ENCODE data around the gene UBE2L6.
A peak's percentile ranks its signal among the peaks of the same experiment; 100 is the strongest.
"Not testable (repeated sequence)": the region's sequence is repeated elsewhere in the genome, so short reads cannot be mapped to it uniquely, and the experiment has no call there.

The UBE2L6 gene

GRCh38 chr11:57566905-57567514 lies 462 bp downstream of the UBE2L6 start:
- DNase-seq (ENCODE audit: low read depth, low spot score), result no peak

DNA sequence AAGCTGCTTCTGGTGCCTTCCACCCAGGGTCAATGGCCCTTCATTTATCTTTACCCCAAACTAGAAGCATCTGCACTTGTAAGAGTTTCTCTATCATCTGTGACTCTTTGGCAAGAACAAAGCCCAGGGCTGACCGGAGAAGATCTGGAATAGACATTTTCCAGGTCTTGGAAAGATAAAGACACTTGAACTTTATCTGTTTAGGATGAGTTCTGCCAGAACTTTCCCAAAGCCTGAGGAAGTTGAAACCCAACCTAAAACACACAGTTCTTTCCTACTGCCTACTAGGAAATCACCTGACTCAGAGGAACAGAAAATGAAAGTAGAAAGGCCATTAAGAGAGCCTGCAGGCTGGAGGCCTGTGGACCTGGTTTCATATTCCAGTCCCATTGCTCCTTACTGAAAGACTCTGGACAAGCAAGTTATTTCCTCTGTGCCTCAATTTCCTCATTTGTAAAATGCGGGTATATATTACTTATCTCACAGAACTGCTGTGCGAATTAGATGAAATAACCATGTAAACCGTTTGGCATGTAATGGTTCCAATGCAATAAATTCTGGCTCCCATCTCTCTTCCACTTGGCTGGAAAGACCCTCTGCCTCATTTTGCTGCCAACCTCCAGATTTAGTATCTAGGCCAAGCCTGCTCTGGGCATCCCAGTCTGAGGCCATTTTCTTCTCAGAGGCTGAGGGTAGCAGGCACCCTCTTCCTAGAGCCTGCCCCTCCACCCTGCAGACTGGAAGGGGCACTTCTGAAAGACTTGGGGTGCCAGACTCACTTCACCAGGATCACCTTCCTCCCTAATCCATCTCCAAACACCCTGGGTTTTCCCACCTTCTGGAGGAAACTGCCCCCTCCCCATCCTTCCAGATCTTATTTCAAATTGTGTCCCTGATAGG lies 1.2 kb downstream of the UBE2L6 start:
- no peak for DNase-seq (ENCODE audit: low read depth, low spot score)

DNA sequence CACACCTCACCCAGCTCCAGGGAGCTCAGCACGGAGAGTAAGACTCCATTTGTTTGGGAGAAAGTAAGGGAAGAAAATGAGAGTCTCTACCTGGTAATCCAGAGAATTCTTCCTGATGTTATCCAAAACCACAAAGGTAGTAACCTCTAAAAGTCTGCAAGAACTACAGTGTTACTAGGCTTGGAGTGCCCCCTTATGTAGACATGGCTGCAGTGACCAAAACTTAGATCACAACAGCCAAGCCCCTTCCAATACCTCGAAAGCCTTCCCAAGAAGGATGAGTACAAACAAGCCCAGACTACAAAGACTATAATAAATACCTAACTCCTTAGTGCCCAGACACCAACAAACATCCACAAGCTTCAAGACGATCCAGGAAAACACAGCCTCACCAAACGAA lies 4.9 kb downstream of the UBE2L6 start:
- DNase-seq (ENCODE audit: low read depth, low spot score), result no peak

GRCh38 chr11:57560146-57560545 lies 7.3 kb downstream of the UBE2L6 start:
- DNase-seq (ENCODE audit: low read depth, low spot score), result no peak

GRCh38 chr11:57556041-57556440 lies 11.4 kb downstream of the UBE2L6 start:
- DNase-seq (ENCODE audit: low read depth, low spot score), result no peak

GRCh38 chr11:57555393-57555792 lies 12.1 kb downstream of the UBE2L6 start:
- no peak for DNase-seq (ENCODE audit: low read depth, low spot score)

DNA sequence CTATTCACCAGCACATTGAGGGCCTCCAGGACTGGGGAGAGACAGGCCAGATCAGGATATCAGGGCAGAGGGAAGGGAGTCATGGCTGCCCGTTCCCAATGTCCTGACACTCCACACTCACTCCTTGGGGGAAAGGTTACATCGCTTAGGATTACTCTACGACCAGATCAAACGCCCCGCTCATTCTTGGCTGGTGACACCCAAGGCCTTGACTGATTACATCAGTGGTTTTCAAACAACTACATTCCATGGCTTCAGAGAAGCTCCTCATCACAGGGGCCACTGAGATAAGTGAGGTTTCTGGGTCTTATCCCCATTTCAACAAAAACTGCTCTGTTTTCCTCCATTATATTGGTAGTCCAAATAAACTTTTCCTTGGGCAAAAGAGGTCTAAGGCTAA lies 15.0 kb downstream of the UBE2L6 start:
- no peak for DNase-seq (ENCODE audit: low read depth, low spot score)

- no peak for DNase-seq (ENCODE audit: low read depth, low spot score)
Measured at GRCh38 chr11:57551941-57552340, 15.5 kb downstream of the UBE2L6 start.

- no peak for DNase-seq (ENCODE audit: low read depth, low spot score)
Measured at GRCh38 chr11:57549983-57550382, 17.5 kb downstream of the UBE2L6 start.

GRCh38 chr11:57547854-57548377 lies 19.6 kb downstream of the UBE2L6 start:
- no peak for DNase-seq (ENCODE audit: low read depth, low spot score)

DNA sequence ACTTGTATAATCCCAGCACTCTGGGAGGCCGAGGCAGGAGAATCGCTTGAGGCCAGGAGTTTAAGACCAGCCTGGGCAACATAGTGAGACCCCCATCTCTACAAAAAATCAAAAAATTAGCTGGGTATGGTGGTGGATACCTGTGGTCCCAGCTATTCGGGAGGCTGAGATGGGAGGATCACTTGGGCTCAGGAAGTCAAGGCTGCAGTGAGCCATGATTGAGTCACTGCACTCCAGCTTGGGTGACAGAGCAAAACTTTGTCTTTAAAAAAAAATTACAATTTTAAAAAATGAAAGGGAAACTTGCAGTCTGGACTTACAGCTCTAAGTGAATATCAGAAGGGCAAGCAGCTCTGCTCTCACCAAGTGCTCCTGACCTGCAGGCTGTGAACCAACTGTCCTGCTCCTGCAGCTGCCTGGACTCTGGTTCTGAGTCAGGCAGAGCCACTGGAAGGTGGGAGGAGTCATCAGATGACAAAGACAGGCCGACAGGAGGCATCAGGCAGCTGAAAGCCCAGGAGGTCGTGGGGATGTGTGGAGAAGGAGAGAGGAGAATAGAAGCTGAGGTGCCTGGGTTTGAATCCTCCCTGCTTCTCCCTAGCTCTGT lies 20.5 kb downstream of the UBE2L6 start:
- no peak for DNase-seq (ENCODE audit: low read depth, low spot score)

- DNase-seq (ENCODE audit: low read depth, low spot score), result no peak
Measured at GRCh38 chr11:57546451-57546850, 21.0 kb downstream of the UBE2L6 start.

GRCh38 chr11:57545883-57546282 lies 21.6 kb downstream of the UBE2L6 start:
- no peak for DNase-seq (ENCODE audit: low read depth, low spot score)

DNA sequence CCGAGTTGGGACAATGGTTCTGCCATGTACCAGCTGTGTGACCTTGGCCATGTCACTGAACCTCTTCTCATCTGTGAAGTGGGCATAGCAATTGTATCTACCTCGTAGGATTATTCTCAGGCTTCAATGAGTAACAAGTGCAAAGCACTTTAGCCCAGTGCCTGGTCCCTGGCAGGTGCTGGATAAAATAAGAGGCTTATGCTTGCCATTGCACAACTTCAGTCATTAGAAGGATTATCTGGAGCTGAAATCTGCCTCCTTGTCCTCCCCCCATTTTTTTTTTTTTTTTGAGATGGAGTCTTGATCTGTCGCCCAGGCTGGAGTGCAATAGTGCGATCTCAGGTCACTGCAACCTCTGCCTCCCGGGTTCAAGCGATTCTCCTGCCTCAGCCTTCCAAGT lies 22.9 kb downstream of the UBE2L6 start:
- DNase-seq (ENCODE audit: low read depth, low spot score), result no peak

DNA sequence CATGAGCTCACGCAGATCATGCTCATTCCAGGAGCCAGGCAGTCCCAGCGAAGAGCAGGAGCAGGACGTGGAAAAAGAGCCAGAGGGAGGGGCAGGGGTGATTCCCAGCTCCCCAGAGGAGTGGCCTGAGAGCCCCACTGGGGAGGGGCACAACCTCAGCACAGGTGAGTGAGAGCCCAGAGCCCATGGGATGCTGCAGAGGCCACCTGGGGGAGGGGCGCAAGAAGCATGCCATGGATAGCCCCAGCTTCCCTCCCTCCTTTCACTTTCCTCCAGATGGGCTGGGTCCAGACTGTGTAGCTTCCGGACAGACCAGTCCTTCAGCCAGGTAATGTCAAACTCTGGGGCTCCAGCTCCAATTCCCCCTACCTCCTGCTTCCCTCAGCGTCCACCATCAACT lies 23.9 kb downstream of the UBE2L6 start:
- no peak for DNase-seq (ENCODE audit: low read depth, low spot score)

DNA sequence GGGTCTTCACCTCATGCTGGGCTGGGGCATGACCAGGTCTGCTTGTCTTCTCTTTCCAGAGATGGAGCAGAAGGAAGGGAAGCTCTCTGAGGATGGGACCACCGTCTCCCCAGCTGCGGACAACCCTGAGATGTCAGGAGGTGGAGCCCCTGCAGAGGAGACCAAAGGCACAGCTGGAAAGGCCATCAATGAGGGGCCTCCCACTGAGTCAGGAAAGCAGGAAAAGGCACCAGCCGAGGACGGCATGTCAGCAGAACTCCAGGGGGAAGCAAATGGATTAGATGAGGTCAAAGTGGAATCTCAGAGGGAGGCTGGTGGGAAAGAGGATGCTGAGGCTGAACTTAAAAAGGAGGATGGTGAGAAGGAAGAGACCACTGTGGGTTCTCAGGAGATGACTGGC lies 24.9 kb downstream of the UBE2L6 start:
- no peak for DNase-seq (ENCODE audit: low read depth, low spot score)

GRCh38 chr11:57541169-57541568 lies 26.3 kb downstream of the UBE2L6 start:
- no peak for DNase-seq (ENCODE audit: low read depth, low spot score)

- no peak for DNase-seq (ENCODE audit: low read depth, low spot score)
Measured at GRCh38 chr11:57539342-57539741, 28.1 kb downstream of the UBE2L6 start.

- DNase-seq (ENCODE audit: low read depth, low spot score), result no peak
Measured at GRCh38 chr11:57536947-57537619, 30.4 kb downstream of the UBE2L6 start, which contains the start of gene SMTNL1. Gene SMTNL1, plus strand, starts transcription at chr11:57537595. Its CDS starts 5,048 bp downstream, at chr11:57542643.

DNA sequence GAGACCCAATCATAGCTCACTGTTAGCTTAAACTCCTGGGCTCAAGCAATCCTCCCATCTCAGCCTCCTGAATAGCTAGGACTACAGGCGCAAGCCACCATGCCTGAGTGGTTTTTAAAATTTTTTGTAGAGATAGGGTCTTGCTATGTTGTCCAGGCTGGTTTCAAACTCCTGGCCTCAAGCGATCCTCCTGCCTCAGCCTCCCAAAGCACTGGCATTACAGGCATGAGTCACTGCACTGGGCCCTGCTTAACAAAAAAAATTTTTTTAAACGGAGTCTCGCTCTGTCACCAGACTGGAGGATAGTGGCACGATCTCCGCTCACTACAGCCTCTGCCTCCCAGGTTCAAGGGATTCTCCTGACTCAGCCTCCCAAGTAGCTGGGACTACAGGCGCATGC lies 33.0 kb downstream of the UBE2L6 start:
- DNase-seq (ENCODE audit: low read depth, low spot score), result not testable (repeated sequence)

DNA sequence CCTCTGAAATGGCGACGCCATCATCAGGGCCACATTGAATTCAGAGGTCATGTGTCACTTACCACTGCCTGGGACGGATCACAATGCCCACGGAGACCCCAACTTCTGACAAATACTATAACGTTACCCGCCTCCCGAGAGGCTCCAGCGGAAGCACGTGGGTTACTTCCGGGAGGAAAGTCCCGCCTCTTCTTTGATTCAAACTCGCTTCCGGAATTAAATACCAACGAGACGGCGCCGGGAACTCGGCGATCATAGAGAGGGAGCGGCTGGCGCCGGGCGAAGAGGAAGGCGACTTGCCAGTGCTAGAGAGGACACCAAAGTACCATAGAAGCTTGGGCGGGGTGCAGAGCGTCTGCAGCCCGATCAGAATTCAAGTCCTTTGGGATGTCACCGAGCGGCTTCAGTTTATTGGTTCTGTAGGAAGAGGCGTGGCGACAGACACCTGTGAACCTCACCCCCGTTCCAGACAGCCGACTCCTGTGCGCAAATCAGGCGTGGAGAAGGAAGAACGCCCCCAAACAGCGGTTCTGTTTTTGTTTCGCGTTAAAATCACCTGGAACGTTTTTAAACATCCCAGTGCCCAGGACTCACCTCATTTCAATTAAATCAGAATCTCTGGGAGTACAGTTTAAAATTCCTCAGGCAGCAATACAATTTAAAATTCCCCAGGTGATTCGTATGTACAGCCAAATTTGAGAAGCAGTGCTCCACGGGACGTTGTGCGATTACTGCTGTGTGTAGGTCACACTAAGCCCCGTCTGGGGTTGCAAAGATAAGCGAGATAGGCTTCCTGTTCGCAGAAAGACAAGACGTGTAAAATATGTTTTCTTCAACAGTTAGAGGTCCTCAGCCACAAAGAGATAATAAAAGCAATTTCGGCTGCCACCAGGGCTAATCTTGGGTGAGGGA lies 36.6 kb downstream of the UBE2L6 start, which contains the start of gene TIMM10:
TSS of gene TIMM10 (minus strand) at position 159 of the 912 bp plus-strand sequence. CDS start 565 bp downstream, outside the sequence.
- DNase-seq (ENCODE audit: low read depth, low spot score), result peak; percentile 86

Measured in smooth muscle cell of the brain vasculature (primary cell).